WTC11 (cell line): ENCODE results near the gene TRIM10. TPM values are rescaled to one million over a fixed set of nuclear protein-coding genes. Genes with fewer than 3 reads are reported as not detected.
A peak's percentile ranks its signal among the peaks of the same experiment; 100 is the strongest.

ENCODE experiments used
- ATAC-seq: fragments of 200-7000 bp; cut with Tn5 transposase; 2 replicates; pipeline ENCODE4 v1.10.0; 2021; ENCODE audit warnings: mild to moderate bottlenecking, moderate library complexity
- CTCF ChIA-PET: fragments of 300-600 bp; sonication (Branson Sonifier 250); formaldehyde crosslinking; loops from one replicate; lab custom pipeline; 2021; ENCODE audit warnings: antibody characterized with exemption; lab: Charles Lee
- POLR2A ChIA-PET: fragments of 350-600 bp; sonication (Branson Sonifier 250); formaldehyde crosslinking; loops from one replicate; lab custom pipeline; 2021; ENCODE audit warnings: antibody characterized with exemption; lab: Charles Lee
- DNase-seq: peaks from one replicate; pipeline ENCODE4 v3.0.0; 2021; ENCODE audit warnings: low spot score
- H3K27ac Mint-ChIP-seq: 2 replicates; pipeline ENCODE4 v1.8.0; 2021; ENCODE audit warnings: mixed read lengths
- H3K27me3 Mint-ChIP-seq: 2 replicates; pipeline ENCODE4 v1.8.0; 2021; ENCODE audit warnings: low read depth, mild to moderate bottlenecking, moderate library complexity, mixed read lengths
- H3K36me3 Mint-ChIP-seq: 2 replicates; pipeline ENCODE4 v1.8.0; 2021; ENCODE audit warnings: mixed read lengths
- H3K4me1 Mint-ChIP-seq: 2 replicates; pipeline ENCODE4 v1.8.0; 2022; ENCODE audit warnings: mixed read lengths
- H3K4me3 Mint-ChIP-seq: 2 replicates; pipeline ENCODE4 v1.8.0; 2021; ENCODE audit warnings: mild to moderate bottlenecking, moderate library complexity, mixed read lengths
- H3K9me3 Mint-ChIP-seq: 2 replicates; pipeline ENCODE4 v1.8.0; 2021; ENCODE audit warnings: mixed read lengths
- CREB1 ChIP-seq: sonication (generic); formaldehyde crosslinking; IDR thresholded peaks from 2 replicates; pipeline ENCODE4 v1.8.0; 2023; ENCODE audit warnings: mild to moderate bottlenecking, missing genetic modification reagents
- ELF4 ChIP-seq: sonication (generic); formaldehyde crosslinking; IDR thresholded peaks from 2 replicates; pipeline ENCODE4 v1.8.1; 2022; ENCODE audit warnings: low read depth, mild to moderate bottlenecking, moderate library complexity, missing genetic modification reagents
- FOXJ3 ChIP-seq: sonication (generic); formaldehyde crosslinking; IDR thresholded peaks from 2 replicates; pipeline ENCODE4 v1.9.0; 2021; ENCODE audit warnings: missing genetic modification reagents, mild to moderate bottlenecking, borderline replicate concordance
- FOXK1 ChIP-seq: sonication (generic); formaldehyde crosslinking; IDR thresholded peaks from 2 replicates; pipeline ENCODE4 v1.8.0; 2022; ENCODE audit warnings: mild to moderate bottlenecking, moderate library complexity, missing genetic modification reagents
- GABPB1 ChIP-seq: sonication (generic); formaldehyde crosslinking; IDR thresholded peaks from 2 replicates; pipeline ENCODE4 v1.8.1; 2023; ENCODE audit warnings: mild to moderate bottlenecking, missing genetic modification reagents
- GRHL2 ChIP-seq: fragments of 250-450 bp; sonication (Bioruptor Pico); IDR thresholded peaks from 2 replicates; pipeline ENCODE4 v1.8.0; 2022; ENCODE audit warnings: mild to moderate bottlenecking, moderate library complexity; ENCODE audit not compliant: insufficient replicate concordance, severe bottlenecking
- GTF2I ChIP-seq: fragments of 250-450 bp; sonication (Bioruptor Pico); conservative IDR thresholded peaks from 2 replicates; pipeline ENCODE4 v1.4.0; 2021; ENCODE audit warnings: mild to moderate bottlenecking
- IRF2 ChIP-seq: sonication (generic); formaldehyde crosslinking; IDR thresholded peaks from 2 replicates; pipeline ENCODE4 v1.8.0; 2022; ENCODE audit warnings: low read depth, missing genetic modification reagents, borderline replicate concordance
- JAZF1 ChIP-seq: fragments of 250-450 bp; sonication (Bioruptor Pico); IDR thresholded peaks from 2 replicates; pipeline ENCODE4 v1.9.0; 2021; ENCODE audit warnings: moderate library complexity, mild to moderate bottlenecking, inconsistent platforms
- MXD4 ChIP-seq: fragments of 250-450 bp; sonication (Bioruptor Pico); IDR thresholded peaks from 2 replicates; pipeline ENCODE4 v1.8.0; 2021; ENCODE audit warnings: mild to moderate bottlenecking, moderate library complexity, borderline replicate concordance
- NFATC4 ChIP-seq: fragments of 250-450 bp; sonication (Bioruptor Pico); IDR thresholded peaks from 2 replicates; pipeline ENCODE4 v1.9.0; 2021; ENCODE audit warnings: mild to moderate bottlenecking
- NFE2L1 ChIP-seq: sonication (generic); formaldehyde crosslinking; IDR thresholded peaks from 2 replicates; pipeline ENCODE4 v1.8.1; 2023; ENCODE audit warnings: missing genetic modification reagents
- OVOL2 ChIP-seq: fragments of 250-450 bp; sonication (Bioruptor Pico); IDR thresholded peaks from 2 replicates; pipeline ENCODE4 v1.9.0; 2021; ENCODE audit warnings: mild to moderate bottlenecking, borderline replicate concordance
- SP1 ChIP-seq: sonication (generic); formaldehyde crosslinking; conservative IDR thresholded peaks from 2 replicates; pipeline ENCODE4 v1.8.1; 2022; ENCODE audit warnings: missing genetic modification reagents
- TCF7 ChIP-seq: sonication (generic); formaldehyde crosslinking; IDR thresholded peaks from 2 replicates; pipeline ENCODE4 v1.8.0; 2022; ENCODE audit warnings: mild to moderate bottlenecking, low read depth, missing genetic modification reagents, moderate library complexity
- ZNF671 ChIP-seq: fragments of 250-450 bp; sonication (Bioruptor Pico); IDR thresholded peaks from 2 replicates; pipeline ENCODE4 v1.8.0; 2021; ENCODE audit warnings: mild to moderate bottlenecking
- total RNA-seq: library from RNA; stranded (reverse); gene quantifications from 3 replicates; pipeline ENCODE4 v1.2.3, GENCODE V29; 2021
- TF ChIP-seq, protein P1 (sequence below): fragments of 200-600 bp; IDR thresholded peaks from 2 replicates; pipeline ENCODE4 v1.8.0; 2022; ENCODE audit warnings: antibody characterized with exemption
- TF ChIP-seq, protein P2 (sequence below): sonication (generic); formaldehyde crosslinking; IDR thresholded peaks from 2 replicates; pipeline ENCODE4 v1.8.1; 2023; ENCODE audit warnings: mild to moderate bottlenecking, missing genetic modification reagents, moderate library complexity
- TF ChIP-seq, protein P3 (sequence below): sonication (generic); formaldehyde crosslinking; IDR thresholded peaks from 2 replicates; pipeline ENCODE4 v1.8.0; 2023; ENCODE audit warnings: mild to moderate bottlenecking, missing genetic modification reagents
- TF ChIP-seq, protein P4 (sequence below): sonication (generic); formaldehyde crosslinking; IDR thresholded peaks from 2 replicates; pipeline ENCODE4 v1.8.1; 2023; ENCODE audit warnings: mild to moderate bottlenecking, moderate library complexity, missing genetic modification reagents
- TF ChIP-seq, protein P5 (sequence below): fragments of 250-450 bp; sonication (Bioruptor Pico); IDR thresholded peaks from 2 replicates; pipeline ENCODE4 v1.9.0; 2021; ENCODE audit warnings: moderate library complexity, mild to moderate bottlenecking, inconsistent platforms, borderline replicate concordance

Gene TRIM10
- total RNA-seq, 1 experiment from 2014 or later: 0.22 TPM

DNA sequence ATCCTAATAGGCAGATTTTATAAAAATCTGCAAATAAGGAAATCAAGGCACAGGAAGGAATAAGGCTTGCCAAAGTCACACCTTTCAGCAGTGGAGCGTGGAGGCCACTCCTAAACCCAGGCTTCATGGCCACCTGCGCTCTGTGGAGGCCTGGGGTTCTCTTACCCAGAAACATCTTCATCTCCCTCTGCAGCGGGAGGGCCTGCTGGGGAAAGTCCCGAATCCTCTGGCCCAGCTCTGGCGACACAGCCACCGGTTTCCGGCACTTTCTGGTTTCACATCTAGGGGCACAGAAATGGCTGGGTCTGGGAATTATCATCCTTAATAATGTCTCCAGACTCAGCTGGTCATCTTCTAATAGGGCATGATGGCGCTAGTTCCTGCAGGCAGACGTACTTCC is 4.2 kb downstream of the TRIM10 start:
- ATAC-seq (no peak), DNase-seq (no peak)
- Mint-ChIP-seq H3K4me3 (no peak overlapping the region), H3K4me1 (no peaks in the 10 kb centered on the region), H3K9me3 (no peaks in the 10 kb centered on the region), H3K36me3 (no peaks in the 10 kb centered on the region), H3K27ac (no peak overlapping the region), H3K27me3 (peaks cover 35% of the 10 kb centered on the region)
- POLR2A ChIA-PET: no interaction called here
- TF ChIP-seq GABPB1 (CRISPR knock-in tag): no peak
- no peak for TF ChIP-seq JAZF1 (CRISPR knock-in tag)
- no peak for TF ChIP-seq FOXJ3 (CRISPR knock-in tag)
- TF ChIP-seq GRHL2: no peak
- TF ChIP-seq ZNF671 (CRISPR knock-in tag): no peak
- no peak for TF ChIP-seq CREB1 (CRISPR knock-in tag)
- TF ChIP-seq TCF7 (CRISPR knock-in tag): no peak
- TF ChIP-seq ELF4 (CRISPR knock-in tag): no peak
- TF ChIP-seq FOXK1 (CRISPR knock-in tag): no peak
- TF ChIP-seq NFATC4 (CRISPR knock-in tag): no peak
- TF ChIP-seq MXD4: no peak
- TF ChIP-seq NFE2L1: no peak
- TF ChIP-seq, protein P1, sequence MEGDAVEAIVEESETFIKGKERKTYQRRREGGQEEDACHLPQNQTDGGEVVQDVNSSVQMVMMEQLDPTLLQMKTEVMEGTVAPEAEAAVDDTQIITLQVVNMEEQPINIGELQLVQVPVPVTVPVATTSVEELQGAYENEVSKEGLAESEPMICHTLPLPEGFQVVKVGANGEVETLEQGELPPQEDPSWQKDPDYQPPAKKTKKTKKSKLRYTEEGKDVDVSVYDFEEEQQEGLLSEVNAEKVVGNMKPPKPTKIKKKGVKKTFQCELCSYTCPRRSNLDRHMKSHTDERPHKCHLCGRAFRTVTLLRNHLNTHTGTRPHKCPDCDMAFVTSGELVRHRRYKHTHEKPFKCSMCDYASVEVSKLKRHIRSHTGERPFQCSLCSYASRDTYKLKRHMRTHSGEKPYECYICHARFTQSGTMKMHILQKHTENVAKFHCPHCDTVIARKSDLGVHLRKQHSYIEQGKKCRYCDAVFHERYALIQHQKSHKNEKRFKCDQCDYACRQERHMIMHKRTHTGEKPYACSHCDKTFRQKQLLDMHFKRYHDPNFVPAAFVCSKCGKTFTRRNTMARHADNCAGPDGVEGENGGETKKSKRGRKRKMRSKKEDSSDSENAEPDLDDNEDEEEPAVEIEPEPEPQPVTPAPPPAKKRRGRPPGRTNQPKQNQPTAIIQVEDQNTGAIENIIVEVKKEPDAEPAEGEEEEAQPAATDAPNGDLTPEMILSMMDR: no peak
- CTCF ChIA-PET: no interaction called here

DNA sequence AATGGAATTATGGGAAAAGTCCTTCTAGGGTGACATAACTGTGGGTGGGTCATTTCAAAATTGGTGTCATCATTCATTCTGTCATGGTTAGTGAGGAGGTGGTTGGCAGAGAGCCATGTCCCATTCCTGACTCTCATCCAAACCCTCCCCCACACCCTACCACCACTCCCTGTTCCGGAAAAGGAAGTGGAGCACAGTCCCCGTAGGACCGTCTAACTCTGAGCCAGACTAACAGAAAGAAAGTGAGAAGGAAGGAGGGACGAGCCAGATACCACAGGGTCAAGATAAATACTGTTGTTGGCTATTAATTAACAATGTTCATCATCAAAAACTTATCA is 4.8 kb downstream of the TRIM10 start:
- H3K27ac Mint-ChIP-seq: no peak overlapping the region
- ChIA-PET CTCF (no interaction called here), POLR2A (no interaction called here)
- no peaks in the 10 kb centered on the region for H3K4me1 Mint-ChIP-seq
- peaks cover 37% of the 10 kb centered on the region for H3K27me3 Mint-ChIP-seq
- H3K9me3 Mint-ChIP-seq: no peaks in the 10 kb centered on the region
- TF ChIP-seq GABPB1 (CRISPR knock-in tag): 0 out of 2 replicates have a peak, but pooled peaks have one; percentile 34
- TF ChIP-seq TCF7 (CRISPR knock-in tag): no peak
- DNase-seq (no peak), ATAC-seq (no peak)
- no peaks in the 10 kb centered on the region for H3K36me3 Mint-ChIP-seq
- H3K4me3 Mint-ChIP-seq: no peak overlapping the region

DNA sequence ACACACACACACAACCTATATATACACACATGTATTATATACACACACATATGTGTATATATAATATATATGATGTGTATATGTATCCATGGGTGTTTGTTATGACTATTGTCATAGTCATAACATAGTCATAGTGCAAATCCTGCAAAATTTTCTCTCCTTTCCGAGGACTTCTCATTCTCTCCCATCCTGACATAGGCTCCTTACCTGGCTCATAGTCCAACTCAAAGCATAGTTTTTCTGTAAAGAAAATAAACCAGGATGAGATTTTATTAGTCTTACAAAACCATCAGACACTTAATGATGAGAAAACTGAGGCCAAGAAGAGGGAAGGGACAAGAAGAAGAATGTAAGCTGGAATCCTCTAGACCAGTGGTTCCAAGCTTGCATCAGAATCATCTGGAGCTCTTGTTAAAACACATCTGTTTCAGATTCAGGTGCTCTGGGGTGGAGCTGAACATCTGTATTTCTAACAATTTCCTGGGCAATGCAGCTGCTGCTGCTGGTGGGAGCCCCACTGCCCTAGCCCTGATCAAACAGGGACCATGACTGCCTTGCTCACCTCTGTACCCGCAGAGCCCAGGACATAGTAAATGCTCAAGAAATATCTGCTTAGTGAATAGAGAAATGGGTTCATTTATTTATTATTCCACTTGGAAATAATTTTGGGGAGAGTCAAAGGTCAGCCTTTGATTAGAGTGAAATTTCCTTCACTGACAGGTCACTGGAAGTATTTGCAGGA is 5.3 kb downstream of the TRIM10 start:
- Mint-ChIP-seq H3K9me3 (no peaks in the 10 kb centered on the region), H3K36me3 (no peaks in the 10 kb centered on the region), H3K27me3 (peaks cover 37% of the 10 kb centered on the region)
- TF ChIP-seq, protein P2, sequence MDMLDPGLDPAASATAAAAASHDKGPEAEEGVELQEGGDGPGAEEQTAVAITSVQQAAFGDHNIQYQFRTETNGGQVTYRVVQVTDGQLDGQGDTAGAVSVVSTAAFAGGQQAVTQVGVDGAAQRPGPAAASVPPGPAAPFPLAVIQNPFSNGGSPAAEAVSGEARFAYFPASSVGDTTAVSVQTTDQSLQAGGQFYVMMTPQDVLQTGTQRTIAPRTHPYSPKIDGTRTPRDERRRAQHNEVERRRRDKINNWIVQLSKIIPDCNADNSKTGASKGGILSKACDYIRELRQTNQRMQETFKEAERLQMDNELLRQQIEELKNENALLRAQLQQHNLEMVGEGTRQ (CRISPR knock-in tag): no peak
- TF ChIP-seq TCF7 (CRISPR knock-in tag) (no peak), JAZF1 (CRISPR knock-in tag) (no peak), GTF2I (no peak), OVOL2 (no peak), SP1 (CRISPR knock-in tag) (no peak), IRF2 (CRISPR knock-in tag) (no peak)
- TF ChIP-seq, protein P3, sequence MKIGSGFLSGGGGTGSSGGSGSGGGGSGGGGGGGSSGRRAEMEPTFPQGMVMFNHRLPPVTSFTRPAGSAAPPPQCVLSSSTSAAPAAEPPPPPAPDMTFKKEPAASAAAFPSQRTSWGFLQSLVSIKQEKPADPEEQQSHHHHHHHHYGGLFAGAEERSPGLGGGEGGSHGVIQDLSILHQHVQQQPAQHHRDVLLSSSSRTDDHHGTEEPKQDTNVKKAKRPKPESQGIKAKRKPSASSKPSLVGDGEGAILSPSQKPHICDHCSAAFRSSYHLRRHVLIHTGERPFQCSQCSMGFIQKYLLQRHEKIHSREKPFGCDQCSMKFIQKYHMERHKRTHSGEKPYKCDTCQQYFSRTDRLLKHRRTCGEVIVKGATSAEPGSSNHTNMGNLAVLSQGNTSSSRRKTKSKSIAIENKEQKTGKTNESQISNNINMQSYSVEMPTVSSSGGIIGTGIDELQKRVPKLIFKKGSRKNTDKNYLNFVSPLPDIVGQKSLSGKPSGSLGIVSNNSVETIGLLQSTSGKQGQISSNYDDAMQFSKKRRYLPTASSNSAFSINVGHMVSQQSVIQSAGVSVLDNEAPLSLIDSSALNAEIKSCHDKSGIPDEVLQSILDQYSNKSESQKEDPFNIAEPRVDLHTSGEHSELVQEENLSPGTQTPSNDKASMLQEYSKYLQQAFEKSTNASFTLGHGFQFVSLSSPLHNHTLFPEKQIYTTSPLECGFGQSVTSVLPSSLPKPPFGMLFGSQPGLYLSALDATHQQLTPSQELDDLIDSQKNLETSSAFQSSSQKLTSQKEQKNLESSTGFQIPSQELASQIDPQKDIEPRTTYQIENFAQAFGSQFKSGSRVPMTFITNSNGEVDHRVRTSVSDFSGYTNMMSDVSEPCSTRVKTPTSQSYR (CRISPR knock-in tag): no peak
- TF ChIP-seq, protein P4, sequence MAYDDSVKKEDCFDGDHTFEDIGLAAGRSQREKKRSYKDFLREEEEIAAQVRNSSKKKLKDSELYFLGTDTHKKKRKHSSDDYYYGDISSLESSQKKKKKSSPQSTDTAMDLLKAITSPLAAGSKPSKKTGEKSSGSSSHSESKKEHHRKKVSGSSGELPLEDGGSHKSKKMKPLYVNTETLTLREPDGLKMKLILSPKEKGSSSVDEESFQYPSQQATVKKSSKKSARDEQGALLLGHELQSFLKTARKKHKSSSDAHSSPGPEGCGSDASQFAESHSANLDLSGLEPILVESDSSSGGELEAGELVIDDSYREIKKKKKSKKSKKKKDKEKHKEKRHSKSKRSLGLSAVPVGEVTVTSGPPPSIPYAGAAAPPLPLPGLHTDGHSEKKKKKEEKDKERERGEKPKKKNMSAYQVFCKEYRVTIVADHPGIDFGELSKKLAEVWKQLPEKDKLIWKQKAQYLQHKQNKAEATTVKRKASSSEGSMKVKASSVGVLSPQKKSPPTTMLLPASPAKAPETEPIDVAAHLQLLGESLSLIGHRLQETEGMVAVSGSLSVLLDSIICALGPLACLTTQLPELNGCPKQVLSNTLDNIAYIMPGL (CRISPR knock-in tag): no peak
- TF ChIP-seq, protein P5, sequence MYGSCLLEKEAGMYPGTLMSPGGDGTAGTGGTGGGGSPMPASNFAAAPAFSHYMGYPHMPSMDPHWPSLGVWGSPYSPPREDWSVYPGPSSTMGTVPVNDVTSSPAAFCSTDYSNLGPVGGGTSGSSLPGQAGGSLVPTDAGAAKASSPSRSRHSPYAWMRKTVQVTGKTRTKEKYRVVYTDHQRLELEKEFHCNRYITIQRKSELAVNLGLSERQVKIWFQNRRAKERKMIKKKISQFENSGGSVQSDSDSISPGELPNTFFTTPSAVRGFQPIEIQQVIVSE (CRISPR knock-in tag): no peak
- TF ChIP-seq, all 79 proteins: peak for 0
- ChIA-PET POLR2A (no interaction called here), CTCF (interaction anchor here (3.0 kb wide), 1 partner anchor 52 kb away, joined by 13 read pairs; no protein-coding TSS in a partner anchor)
- no peak overlapping the region for H3K27ac Mint-ChIP-seq
- ATAC-seq: no peak
- no peaks in the 10 kb centered on the region for H3K4me1 Mint-ChIP-seq
- DNase-seq: no peak
- H3K4me3 Mint-ChIP-seq: no peak overlapping the region
